ENCODE measurements around the gene MRPS11. TPM values are rescaled to one million over a fixed set of nuclear protein-coding genes. Genes with fewer than 3 reads are reported as not detected.

The MRPS11 gene
- total and polyA plus RNA-seq, 2 of the 4 experiments (the other 2 are of a cell fraction), result 66.1 to 87.8 TPM

GRCh38 chr15:88430051-88430450 lies 37.5 kb upstream of the MRPS11 start:
- in situ Hi-C loops (cut with MboI; ENCODE audit: low sequenced_read_pairs), result no loop called here
- TF ChIP-seq POLR2A (IDR thresholded peaks at IDR 0.05; ENCODE audit: low read depth, low read length) (no peak), CHD1 (IDR thresholded peaks at IDR 0.05; ENCODE audit: low read depth, low read length) (no peak), SMC3 (IDR thresholded peaks at IDR 0.05; ENCODE audit: low read depth, low read length) (no peak), MAZ (IDR thresholded peaks at IDR 0.05; ENCODE audit: borderline replicate concordance, low read depth, low read length) (no peak)
- no peak for ATAC-seq (ENCODE audit: low read depth)

More at GRCh38 chr15:88430051-88430450, 37.5 kb upstream of the MRPS11 start:
- Histone ChIP-seq H3K27me3 (ENCODE audit: control insufficient read depth, insufficient read depth, low read length) (peaks cover 9% of the 10 kb centered on the region), H2BK20ac (ENCODE audit: low read depth, low read length) (no peak overlapping the region), H4K91ac (ENCODE audit: insufficient read depth, low read depth, low read length) (no peak overlapping the region), H2AFZ (replicated peaks; ENCODE audit: low read length, poor library complexity) (no peak overlapping the region), H2BK5ac (ENCODE audit: low read depth, low read length, poor library complexity, severe bottlenecking) (no peak overlapping the region), H3K4me2 (ENCODE audit: low read depth, low read length) (no peak overlapping the region), H3K36me3 (ENCODE audit: control insufficient read depth, insufficient read depth, low read length) (no peaks in the 10 kb centered on the region), H3K9ac (ENCODE audit: low read depth, low read length) (no peak overlapping the region), H3K79me1 (ENCODE audit: low read depth in 1 of 2, low read length in 2 of 2) (no peaks in the 10 kb centered on the region), H3K4me3 (ENCODE audit: insufficient read depth, low read depth, low read length) (no peak overlapping the region), H3K18ac (ENCODE audit: low read depth, low read length) (no peak overlapping the region), H3K27ac (ENCODE audit: insufficient read depth, low read length) (no peak overlapping the region), H2BK15ac (ENCODE audit: low read depth, low read length) (no peak overlapping the region), H3K9me1 (ENCODE audit: insufficient read depth, low read length) (no peaks in the 10 kb centered on the region), H3K23ac (ENCODE audit: low read depth, low read length) (no peak overlapping the region), H3K4me1 (ENCODE audit: control insufficient read depth, insufficient read depth, low read length) (no peaks in the 10 kb centered on the region), H2AK5ac (ENCODE audit: low read depth, low read length) (no peak overlapping the region), H2AK9ac (replicated peaks; ENCODE audit: low read depth, low read length, poor library complexity) (no peak overlapping the region), H3K14ac (replicated peaks; ENCODE audit: low read depth, low read length) (no peak overlapping the region), H4K20me1 (ENCODE audit: insufficient read depth, low read length) (no peaks in the 10 kb centered on the region), H4K8ac (ENCODE audit: low read depth in 2 of 2, low read length in 2 of 2) (no peak overlapping the region), H4K5ac (ENCODE audit: low read depth, low read length) (no peak overlapping the region), H3K9me3 (ENCODE audit: control insufficient read depth, insufficient read depth, low read length) (no peaks in the 10 kb centered on the region), H2BK120ac (ENCODE audit: low read depth, low read length) (no peak overlapping the region), H3K56ac (ENCODE audit: extremely low read depth, insufficient read depth, low read length) (no peak overlapping the region), H3K4ac (ENCODE audit: low read depth, low read length) (no peak overlapping the region)
- ChIA-PET CTCF (no interaction called here), POLR2A (ENCODE audit: unreplicated experiment) (no interaction called here)
- no peak for DNase-seq
- no TSS peak for BruUV-seq (replicated peaks)
- dilution Hi-C loops (cut with HindIII; ENCODE audit: low sequenced_read_pairs, unreplicated experiment), result no loop called here
- intact Hi-C loops (cut with micrococcal nuclease), result no loop called here

All from IMR-90 (cell line).